GM19468 (cell line): ENCODE data around the gene RERE.

ENCODE experiments used
- ATAC-seq: cut with Tn5 transposase; IDR thresholded peaks from one replicate; pipeline ENCODE4 v1.9.1; 2021; ENCODE audit warnings: mild to moderate bottlenecking, moderate library complexity, moderate number of reproducible peaks; ENCODE audit not compliant: unreplicated experiment; ENCODE audit errors: extremely low read depth

Gene RERE

DNA sequence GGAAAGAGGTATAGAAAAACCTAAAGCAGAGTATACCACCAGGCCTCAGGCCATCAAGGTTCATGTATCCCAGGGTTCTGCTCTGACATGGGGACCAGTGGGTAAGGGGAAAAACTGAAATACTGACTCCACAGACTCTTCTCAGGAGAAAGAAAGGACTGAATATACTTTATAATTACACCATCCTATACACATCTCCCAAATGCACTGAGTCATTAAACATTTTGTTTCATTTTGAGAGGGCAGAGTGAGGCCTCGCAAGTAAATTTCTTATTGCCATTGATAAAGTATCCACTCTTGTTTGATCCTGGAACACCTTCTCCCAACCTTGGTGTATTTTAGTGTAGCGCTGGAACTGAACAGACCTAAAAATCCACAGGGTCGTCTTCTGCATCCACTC lies 251.6 kb downstream of the RERE start:
- no peak for ATAC-seq

DNA sequence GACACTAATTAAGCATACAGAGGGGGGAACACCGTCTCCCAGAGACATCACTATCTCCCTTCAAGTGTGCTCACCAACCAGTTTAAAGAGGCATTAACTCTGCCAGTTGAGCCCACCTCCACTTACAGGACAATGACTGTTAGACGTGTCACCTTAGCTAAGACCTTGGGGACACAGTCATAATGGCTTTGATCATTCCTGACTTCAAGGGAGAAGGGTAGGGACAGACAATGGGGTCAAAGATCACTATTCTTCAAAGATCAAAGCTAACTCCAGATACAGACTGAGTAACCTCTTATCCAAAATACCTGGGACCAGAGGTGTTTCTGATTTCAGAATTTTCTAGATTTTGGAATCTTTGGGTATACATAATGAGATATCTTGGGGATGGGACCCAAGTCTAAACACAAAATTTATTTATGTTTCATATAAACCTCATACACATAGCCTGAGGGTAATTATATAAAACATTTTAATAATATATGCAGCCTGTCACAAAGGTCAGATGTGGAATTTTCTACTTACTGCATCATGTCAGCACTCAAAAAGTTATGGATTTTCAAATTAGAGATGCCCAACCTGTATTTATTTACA lies 253.4 kb downstream of the RERE start:
- no peak for ATAC-seq

DNA sequence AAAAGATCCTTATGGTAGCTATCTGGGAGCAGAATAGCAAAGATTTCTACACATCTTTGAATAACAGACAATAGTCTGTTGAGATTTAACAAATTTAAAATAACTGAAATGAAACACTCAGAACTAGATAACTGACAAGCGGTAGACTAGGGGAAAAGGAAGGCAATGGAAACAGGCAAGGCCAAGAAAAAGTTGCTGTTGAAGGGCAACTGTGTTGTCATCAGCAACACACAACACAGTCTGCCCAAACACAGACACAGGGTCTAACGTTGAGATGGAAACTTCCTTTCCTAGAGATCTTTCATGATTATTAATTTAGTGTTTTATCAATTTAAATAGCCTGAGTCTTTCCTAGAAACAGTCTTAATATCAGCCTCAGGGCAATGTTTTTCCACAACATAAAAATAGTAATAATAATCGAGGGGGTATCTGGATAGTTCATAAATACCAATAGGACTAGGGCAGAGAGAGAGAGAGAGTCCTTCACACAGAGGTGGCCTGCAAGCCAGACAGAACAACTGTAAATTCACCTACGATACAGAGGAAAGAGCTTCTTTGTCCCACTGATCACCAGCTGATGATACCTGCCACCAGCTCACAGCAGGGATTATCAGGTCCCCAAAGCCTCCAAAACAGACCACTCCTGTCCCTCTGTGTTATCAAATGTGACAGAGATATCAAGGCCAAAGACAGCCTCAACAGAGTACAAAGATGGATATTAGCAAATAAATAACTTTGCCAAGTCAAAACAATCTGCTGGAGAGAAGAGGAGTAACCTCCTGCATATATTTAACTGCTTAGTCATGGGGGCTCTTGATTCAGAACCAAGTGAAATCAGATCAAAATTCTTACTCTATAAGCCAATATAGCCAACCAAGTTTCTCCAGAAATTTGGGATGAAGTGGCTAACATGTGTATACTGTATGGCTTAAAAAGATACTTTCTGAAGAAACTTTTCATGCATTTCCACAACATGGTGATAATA lies 254.3 kb downstream of the RERE start:
- ATAC-seq, result no peak

DNA sequence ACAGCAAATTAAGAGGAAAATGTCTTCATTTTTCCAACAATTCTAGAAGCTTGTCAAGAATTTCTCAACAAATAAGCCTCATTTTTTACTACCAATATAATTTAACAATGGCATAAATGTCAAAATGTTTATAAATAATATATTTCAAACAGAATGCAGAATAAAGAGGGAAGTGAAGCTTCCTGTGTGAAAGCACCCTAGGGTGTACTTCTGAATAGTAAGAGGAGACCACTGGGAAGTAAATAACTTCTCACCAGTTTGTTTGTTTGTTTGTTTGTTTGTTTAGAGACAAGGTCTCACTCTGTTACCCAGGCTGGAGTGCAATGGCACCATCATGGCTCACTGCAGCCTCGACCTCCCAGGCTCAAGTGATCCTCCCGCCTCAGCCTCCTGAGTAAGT lies 255.2 kb downstream of the RERE start:
- ATAC-seq, result no peak

DNA sequence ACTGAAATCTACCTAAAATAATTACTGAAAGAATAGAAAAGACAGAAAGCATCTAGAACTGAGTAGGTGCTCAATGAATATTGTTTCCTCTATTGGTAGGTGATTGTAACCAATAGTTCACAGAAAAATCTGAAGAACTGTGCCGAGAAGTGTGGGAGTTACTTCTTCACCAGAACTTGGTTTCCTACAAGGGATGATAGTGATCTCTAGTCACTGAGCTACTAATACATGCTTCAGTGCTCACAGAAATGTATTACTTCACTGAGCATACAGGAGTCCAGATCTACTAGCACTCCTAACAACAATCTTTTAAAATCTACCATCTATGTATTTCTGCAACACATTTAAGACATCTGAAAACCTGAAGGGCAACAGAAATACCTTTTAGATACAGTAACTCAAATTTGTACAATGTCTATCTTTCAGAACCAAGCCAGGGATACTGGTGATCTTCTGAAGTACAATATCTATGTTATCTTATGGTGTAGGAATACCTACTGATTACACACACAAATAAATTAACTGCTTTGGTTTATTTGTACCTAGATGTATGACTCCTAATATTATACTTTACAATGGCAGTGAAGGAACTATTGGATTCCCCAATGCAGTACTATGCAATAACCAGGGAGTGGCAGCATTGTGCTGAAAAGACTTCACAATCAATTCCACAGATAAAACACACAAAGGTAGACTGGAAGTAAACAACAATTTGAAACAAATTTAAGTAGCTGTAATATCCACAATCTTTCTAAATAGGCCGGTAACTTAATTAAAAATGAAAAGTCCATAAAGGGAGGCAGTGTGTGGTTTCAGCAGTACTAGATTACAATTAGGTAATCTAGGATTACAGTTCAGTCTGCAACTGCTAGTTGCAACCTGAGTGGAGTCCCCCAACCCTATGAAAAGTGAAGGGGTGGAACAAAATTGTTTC lies 256.6 kb downstream of the RERE start:
- ATAC-seq, result no peak

DNA sequence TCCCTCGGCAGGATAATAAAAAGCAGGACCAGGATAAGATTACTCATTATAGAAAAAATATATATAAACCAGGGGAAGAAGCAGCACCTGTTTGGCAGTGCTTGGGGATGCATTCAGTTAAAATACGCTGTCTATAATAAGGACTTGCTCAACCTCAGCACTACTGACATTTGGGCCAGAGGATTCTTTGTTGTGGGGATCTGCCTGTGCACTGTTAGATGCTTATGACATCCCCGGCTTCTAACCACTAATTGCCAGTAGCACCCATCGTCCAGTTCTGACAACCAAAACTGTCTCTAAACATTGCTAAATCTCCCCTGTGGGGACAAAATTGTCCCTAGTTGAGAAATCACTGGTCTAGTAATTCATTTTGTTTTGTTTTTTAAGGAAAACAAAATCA lies 257.4 kb downstream of the RERE start:
- no peak for ATAC-seq

DNA sequence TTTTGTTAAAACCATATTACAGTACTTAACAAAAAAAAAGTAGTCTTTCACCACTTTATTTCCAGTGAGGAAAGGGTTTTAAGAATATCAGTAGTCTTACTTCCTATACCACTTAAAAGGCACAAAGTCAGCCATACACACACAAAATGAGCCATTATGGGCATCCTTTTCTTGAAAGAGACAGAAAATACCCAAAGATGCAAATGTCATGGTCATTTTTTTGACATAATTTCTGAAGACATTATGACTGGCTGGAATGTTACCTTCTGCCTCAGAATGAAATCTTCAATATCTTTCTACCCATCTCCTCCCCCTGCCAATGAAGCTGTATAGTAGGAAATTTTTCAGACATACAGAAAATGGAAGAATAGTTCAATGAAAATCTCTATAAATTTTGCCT lies 261.9 kb downstream of the RERE start:
- no peak for ATAC-seq

DNA sequence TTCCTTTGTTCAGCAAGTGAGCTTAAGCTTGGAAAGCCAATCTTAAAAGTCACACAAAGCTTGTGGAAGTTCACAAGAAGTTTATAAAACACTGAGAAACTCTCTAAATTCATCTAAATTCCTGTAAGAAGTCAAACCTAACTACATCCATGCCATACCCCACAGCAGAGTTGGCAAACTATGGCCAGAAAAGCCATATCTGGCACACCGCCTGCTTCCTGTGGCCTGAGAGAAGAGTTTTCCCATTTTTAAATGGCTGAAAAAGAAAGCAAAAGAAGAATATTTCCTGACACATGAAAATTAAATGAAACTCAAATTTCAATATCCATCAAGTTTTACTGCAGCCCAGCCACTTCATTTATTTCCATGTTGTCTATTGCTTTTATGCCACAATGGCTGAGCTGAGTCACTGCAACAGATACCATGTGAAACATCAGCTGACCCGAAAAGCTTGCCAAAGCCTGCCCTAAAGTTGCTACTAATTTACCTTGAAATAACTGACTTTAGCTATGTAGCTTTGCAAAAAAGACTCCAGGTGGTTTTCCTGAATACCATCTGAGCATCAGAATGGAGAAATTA lies 262.4 kb downstream of the RERE start:
- ATAC-seq, result no peak

DNA sequence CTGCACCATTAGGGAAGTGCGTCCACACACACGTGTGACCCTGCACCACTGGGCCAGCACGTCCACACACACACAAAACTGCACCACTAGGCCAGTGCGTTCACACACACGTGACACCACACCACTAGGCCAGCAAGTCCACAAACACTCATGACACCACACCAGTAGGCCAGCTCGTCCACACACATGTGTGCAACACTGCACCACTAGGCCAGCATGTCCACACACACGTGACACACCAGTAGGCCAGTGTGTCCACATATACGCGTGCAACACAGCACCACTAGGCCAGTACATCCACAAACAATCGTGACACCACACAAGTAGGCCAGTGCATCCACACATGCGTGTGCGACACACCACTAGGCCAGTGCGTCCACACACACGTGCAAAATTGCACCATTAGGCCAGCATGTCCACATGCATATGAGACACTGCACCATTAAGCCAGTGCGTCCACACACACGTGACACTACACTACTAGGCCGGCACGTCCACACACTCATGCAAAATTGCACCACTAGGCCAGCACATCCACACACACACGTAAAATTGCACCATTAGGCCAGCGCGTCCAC lies 264.5 kb downstream of the RERE start:
- no peak for ATAC-seq

DNA sequence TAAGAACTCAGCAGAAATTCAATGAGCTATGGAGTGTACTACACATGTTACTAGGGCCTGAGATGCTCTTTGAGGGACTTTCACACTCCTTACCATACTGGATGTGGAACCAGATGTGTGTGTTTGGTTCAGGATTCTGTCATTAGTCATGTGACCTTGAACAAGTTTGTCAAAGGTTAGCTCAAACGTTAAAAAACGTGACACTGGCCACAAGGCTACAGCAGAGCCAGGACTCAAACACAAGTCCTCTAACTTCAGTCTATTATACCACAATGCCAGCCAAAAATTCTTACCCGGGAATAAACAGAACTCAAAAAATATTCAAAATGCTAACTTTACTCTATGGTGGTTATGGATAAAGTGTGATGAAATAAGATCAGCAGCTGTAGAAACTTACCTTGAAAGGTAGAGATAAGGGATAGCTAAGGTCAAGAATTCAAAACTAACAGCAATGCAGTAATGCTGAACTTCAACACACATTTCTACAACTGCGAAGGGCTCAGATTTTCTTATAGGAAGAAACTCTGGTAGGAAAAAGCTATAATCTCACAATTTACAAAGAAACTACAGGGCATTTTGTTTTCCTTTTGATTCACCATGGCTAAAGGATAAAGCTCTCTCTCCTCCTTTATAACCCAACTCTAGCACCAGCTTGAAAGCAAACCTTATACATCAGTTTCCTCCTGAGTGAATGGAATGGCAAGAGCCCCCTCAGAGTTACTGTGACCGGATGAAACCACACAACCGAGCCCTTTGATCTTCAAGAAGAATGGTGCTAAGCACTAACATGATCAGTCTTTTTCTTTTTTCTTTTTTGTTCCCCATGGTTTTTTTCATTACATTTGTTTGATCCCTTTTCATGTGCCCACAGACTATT lies 265.6 kb downstream of the RERE start:
- ATAC-seq, result no peak

DNA sequence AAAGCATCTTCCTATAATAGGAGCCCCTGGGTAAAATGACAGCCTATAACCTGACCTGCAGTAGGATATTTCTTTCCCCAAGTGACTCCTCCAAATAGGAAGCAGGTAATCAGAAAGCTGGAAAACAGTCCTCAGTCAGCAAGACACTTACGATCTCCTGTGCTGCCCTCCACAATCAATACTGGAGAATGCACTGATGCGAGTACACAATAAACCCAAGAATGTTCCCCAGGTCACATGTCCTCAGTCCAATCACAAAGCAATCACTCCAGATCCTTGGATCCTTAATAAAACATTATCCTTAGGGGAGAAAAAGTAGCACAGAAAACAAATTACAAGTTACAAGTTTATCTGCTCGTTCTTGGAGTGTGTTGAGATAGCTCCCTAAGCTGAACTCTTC lies 266.4 kb downstream of the RERE start:
- no peak for ATAC-seq

DNA sequence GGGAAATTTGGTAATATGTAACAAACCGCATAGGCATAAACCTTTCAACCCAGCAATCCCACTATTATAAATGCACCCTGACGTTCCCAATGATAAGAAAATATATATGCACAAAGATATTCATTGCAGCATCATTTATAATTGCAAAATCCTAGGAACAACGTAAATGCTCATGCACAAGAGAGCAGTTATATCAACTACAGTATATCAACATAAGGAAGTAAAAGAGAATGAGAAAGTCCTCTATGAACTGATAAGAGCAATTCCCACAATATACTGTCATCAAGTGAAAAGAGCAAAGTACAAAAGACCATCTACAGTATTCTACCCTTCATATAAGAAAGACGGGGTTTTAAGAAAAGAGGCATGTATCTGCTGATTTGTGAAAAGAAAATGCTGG lies 269.6 kb downstream of the RERE start:
- no peak for ATAC-seq

DNA sequence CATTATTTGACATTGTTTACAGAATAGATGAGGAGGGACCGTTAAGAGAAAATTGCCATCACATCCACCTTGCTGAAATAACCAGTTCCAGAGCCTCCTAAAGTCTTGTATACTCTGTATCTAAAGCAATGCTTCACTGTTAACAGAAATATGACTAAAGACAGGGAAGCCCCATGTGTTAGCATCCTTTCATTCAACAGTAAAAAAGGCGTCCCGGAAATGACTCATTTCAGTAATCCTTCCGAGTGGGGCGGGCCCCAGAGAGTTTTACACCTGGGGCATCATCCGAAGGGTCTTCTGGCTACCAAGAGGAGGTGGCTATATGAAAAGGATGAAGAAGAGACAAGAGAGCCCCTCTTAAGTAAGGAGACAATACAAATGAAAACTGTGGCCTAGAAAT lies 272.4 kb downstream of the RERE start:
- ATAC-seq, result no peak

DNA sequence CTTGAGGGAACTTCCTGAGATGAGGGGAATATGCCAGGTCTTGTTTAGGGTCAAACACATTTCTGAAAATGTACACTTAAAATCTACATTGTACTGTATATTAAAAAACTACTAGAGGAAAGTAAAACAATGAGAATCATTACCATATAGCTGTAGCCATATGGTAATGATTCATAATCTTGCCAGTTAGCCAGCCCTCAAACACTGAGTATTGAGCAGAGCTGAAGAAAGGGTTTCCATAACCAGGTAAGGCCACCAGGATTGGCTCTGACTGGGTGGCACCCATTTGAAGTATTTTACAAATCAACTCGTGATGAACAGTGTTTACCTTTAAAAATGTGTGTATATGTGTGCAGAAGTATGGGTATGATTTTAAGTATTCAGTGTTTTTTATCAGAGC lies 272.8 kb downstream of the RERE start:
- ATAC-seq, result no peak

DNA sequence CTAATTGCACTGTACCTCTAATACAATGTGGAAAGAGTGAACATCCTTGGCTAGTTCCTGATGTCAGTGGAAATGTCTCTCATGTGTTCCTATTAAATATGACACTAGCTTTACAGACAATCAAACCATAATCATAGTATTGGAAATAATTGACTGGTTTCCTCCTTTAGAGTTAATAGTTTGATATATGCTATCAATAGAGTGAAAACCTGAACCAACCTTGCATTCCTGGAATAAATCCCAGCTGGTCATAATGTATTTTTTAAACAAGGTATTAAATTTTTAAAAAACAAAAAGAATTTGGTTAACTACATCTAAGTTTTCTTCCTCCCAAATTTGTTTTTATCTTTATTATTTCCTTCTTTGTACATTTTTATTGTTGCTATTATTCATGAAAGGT lies 273.5 kb downstream of the RERE start:
- no peak for ATAC-seq

DNA sequence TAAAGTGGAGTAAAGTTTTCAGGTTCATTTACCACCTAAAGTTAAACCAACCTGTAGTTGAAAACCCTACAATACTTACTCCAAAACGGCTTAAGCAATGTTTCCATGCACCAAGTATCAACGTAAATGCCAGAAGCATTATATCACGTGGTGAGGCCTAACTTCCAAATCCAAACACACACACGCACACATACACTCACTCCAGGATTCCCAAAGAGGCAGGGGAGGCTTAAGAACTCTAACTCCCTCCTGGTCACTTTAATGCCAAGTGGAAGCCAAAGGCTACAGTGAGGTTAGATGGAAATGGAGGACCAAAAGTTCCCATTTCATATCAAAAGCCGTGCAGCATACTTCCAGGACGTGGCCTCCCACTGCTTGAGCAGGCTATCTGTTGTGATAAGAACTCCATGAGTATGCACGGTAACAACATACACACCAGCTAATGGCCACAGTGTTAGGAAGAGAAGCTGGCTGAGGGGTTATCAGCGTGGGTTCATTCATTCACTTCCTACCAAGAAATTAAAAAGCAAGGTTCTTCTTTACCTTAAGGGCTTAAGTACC lies 275.4 kb downstream of the RERE start:
- ATAC-seq, result no peak

DNA sequence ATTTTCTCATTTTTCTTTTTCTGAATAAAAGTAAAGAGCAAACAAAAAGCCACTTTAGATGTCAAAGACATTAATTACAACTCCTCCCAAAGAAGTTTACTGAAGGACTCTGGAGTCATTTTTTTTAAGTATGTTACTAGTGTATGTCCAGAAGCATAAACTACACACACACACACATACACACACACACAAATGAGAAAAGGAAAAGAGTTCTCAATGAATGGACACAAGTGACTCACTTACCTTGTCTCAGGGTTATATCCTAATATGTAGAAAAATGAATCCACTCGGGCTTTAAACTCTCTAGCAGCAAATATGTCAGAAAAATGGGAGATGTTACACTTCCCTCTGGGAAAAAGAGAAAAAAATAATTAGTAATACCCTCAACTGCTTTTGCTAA lies 276.5 kb downstream of the RERE start:
- no peak for ATAC-seq

DNA sequence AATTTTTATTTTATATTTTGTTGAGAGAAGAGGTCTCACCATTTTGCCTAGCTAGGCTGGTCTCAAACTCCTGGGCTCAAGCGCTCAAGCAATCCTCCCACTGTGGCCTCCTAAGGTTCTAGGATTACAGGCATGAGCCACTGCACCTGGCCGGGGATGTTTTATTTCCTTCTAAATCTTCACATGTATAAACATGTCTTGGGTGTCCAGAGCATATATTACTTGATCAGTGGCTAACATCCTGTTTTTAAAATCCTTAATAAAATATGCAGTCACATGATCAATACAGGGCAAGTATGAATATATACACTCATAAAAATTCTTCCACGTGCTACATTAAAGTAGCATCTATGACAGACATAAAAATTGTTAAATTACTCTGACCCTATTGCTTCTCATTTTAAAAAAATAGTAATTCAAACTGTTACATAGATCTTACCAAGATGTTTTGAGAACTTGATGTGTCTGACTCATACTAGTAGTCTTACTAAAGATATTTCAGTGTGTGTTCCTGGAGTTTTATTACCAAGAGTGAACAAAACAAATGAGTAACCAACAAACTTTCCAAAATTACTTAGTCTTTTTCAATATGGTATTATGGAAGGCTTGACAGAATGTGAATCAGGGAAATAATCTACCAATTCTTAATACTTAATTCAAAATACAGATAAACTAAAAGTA lies 277.0 kb downstream of the RERE start:
- no peak for ATAC-seq
